ENCODE data around the gene RAB25. TPM values are rescaled to one million over a fixed set of nuclear protein-coding genes. Genes with fewer than 3 reads are reported as not detected.
A peak's percentile ranks its signal among the peaks of the same experiment; 100 is the strongest.

The RAB25 gene
- total RNA-seq, 1 donor from 2014 or later, result not detected

DNA sequence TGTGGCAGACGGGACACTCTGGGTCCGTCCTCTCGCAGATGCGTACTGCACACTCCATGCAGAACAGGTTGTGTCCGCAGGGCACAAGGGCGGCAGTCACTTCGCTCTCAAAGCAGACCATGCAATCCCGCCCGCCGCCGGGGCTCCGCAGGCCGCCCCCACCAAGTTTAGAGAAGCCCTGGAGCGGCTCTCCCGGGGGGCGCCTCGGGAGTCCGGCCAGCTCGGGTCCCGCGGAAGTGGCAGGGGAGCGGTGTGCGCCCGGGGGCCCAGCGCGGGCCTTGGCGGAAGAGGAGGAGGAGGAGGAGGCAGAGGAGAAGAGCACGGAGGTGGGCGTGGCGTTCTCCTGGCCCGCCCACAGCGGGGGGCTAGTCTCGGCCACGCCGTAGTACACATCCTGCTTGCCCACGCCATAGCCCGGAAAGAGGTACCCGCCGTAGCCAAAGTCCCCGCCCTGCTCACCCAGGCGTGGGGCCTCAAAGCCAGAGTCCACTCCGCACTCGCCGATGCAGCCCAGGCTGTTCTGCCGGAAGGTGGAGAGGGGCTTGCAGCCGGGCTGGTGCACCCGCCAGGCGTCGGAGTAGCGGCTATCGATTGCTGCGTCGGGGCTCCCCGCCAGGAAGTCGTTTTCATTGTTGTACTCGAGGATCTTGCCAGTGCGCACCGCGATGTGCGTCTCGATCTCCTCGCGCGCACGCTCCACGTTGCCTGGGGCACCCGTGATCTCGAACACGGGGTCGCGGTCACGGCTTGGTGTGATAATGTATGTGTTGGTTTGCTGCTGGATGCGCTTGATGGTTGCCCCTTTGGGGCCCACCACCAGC lies 15.9 kb downstream of the RAB25 start:
- H3K4me3 Mint-ChIP-seq (ENCODE audit: unreplicated experiment), result peak overlapping the region; percentile 89
- peak; percentile 38 for DNase-seq
- peak overlapping the region; percentile 74 for H3K27ac Mint-ChIP-seq (ENCODE audit: unreplicated experiment)
- no peaks in the 10 kb centered on the region for H3K36me3 Mint-ChIP-seq (ENCODE audit: unreplicated experiment)
- peaks cover 24% of the 10 kb centered on the region for H3K27me3 Mint-ChIP-seq (ENCODE audit: unreplicated experiment)
- H3K9me3 Mint-ChIP-seq (ENCODE audit: unreplicated experiment), result peaks cover 34% of the 10 kb centered on the region
- H3K4me1 Mint-ChIP-seq (ENCODE audit: low read depth, unreplicated experiment), result peaks cover 56% of the 10 kb centered on the region
- no peak for TF ChIP-seq CTCF (IDR thresholded peaks at IDR 0.05; ENCODE audit: partially characterized antibody, unreplicated experiment)

GRCh38 chr1:156077430-156077760 lies 16.4 kb downstream of the RAB25 start:
- no peaks in the 10 kb centered on the region for H3K36me3 Mint-ChIP-seq (ENCODE audit: unreplicated experiment)
- no peak for TF ChIP-seq CTCF (IDR thresholded peaks at IDR 0.05; ENCODE audit: partially characterized antibody, unreplicated experiment)
- H3K9me3 Mint-ChIP-seq (ENCODE audit: unreplicated experiment), result peaks cover 34% of the 10 kb centered on the region
- peaks cover 24% of the 10 kb centered on the region for H3K27me3 Mint-ChIP-seq (ENCODE audit: unreplicated experiment)
- peaks cover 56% of the 10 kb centered on the region for H3K4me1 Mint-ChIP-seq (ENCODE audit: low read depth, unreplicated experiment)
- DNase-seq, result no peak
- H3K27ac Mint-ChIP-seq (ENCODE audit: unreplicated experiment), result peak overlapping the region; percentile 74
- peak overlapping the region; percentile 89 for H3K4me3 Mint-ChIP-seq (ENCODE audit: unreplicated experiment)

GRCh38 chr1:156078728-156079127 lies 17.8 kb downstream of the RAB25 start:
- Mint-ChIP-seq H3K4me1 (ENCODE audit: low read depth, unreplicated experiment) (peaks cover 46% of the 10 kb centered on the region), H3K9me3 (ENCODE audit: unreplicated experiment) (peaks cover 34% of the 10 kb centered on the region), H3K36me3 (ENCODE audit: unreplicated experiment) (no peaks in the 10 kb centered on the region), H3K27me3 (ENCODE audit: unreplicated experiment) (peaks cover 24% of the 10 kb centered on the region), H3K4me3 (ENCODE audit: unreplicated experiment) (peak overlapping the region; percentile 89), H3K27ac (ENCODE audit: unreplicated experiment) (peak overlapping the region; percentile 74)
- TF ChIP-seq CTCF (IDR thresholded peaks at IDR 0.05; ENCODE audit: partially characterized antibody, unreplicated experiment), result no peak
- no peak for DNase-seq

GRCh38 chr1:156079762-156080161 lies 18.8 kb downstream of the RAB25 start:
- DNase-seq, result no peak
- peaks cover 39% of the 10 kb centered on the region for H3K9me3 Mint-ChIP-seq (ENCODE audit: unreplicated experiment)
- no peak for TF ChIP-seq CTCF (IDR thresholded peaks at IDR 0.05; ENCODE audit: partially characterized antibody, unreplicated experiment)
- peak overlapping the region; percentile 89 for H3K4me3 Mint-ChIP-seq (ENCODE audit: unreplicated experiment)
- peak overlapping the region; percentile 92 for H3K27ac Mint-ChIP-seq (ENCODE audit: unreplicated experiment)
- H3K4me1 Mint-ChIP-seq (ENCODE audit: low read depth, unreplicated experiment), result peaks cover 39% of the 10 kb centered on the region
- H3K36me3 Mint-ChIP-seq (ENCODE audit: unreplicated experiment), result no peaks in the 10 kb centered on the region
- H3K27me3 Mint-ChIP-seq (ENCODE audit: unreplicated experiment), result peaks cover 26% of the 10 kb centered on the region

GRCh38 chr1:156080241-156080862 lies 19.4 kb downstream of the RAB25 start:
- H3K36me3 Mint-ChIP-seq (ENCODE audit: unreplicated experiment), result no peaks in the 10 kb centered on the region
- peaks cover 41% of the 10 kb centered on the region for H3K9me3 Mint-ChIP-seq (ENCODE audit: unreplicated experiment)
- no peak for TF ChIP-seq CTCF (IDR thresholded peaks at IDR 0.05; ENCODE audit: partially characterized antibody, unreplicated experiment)
- peak overlapping the region; percentile 92 for H3K27ac Mint-ChIP-seq (ENCODE audit: unreplicated experiment)
- peaks cover 36% of the 10 kb centered on the region for H3K4me1 Mint-ChIP-seq (ENCODE audit: low read depth, unreplicated experiment)
- peak; percentile 25 for DNase-seq
- peaks cover 26% of the 10 kb centered on the region for H3K27me3 Mint-ChIP-seq (ENCODE audit: unreplicated experiment)
- peak overlapping the region; percentile 89 for H3K4me3 Mint-ChIP-seq (ENCODE audit: unreplicated experiment)
